RPMI8226 (cell line): ENCODE measurements around the gene SRRM3.
"Not testable (repeated sequence)": the region's sequence is repeated elsewhere in the genome, so short reads cannot be mapped to it uniquely, and the experiment has no call there.

Experiments
- DNase-seq: peaks from one replicate; pipeline ENCODE4 v3.0.0-alpha.2; 2015

Gene SRRM3

DNA sequence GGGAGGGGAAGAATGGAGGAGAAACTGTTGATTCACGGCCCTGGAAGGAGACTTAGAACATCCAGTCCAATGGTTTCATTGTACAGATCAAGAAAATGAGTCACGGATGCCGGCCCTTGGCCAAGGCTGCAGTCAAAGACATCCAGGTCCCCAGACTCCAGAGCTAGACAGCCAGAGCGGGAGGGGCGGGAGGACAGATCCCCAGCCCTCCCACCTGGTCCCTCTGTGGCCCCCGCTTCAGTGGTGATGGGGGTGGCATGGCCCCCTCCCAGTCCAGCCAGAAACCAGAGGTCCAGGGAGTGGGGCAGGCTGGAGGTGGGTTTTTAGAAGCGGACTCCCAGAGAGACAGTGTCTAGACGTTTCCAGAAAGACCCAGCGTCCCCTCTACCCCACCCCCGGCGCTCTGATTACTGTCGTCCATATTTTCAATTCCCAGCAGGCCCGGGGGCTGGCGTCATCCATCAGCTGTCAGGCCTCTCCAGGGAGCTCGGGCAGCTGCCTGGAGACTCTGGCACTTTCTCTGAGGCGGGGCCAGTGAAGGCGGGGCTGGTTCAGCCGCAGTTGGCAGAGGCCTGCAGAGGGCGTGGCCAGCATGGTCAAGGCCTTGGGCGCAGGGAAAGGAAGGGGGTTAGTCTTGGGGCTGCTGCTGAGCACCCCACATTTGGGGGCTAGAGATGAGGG lies 92.8 kb downstream of the SRRM3 start:
- peak; percentile 94 for DNase-seq

DNA sequence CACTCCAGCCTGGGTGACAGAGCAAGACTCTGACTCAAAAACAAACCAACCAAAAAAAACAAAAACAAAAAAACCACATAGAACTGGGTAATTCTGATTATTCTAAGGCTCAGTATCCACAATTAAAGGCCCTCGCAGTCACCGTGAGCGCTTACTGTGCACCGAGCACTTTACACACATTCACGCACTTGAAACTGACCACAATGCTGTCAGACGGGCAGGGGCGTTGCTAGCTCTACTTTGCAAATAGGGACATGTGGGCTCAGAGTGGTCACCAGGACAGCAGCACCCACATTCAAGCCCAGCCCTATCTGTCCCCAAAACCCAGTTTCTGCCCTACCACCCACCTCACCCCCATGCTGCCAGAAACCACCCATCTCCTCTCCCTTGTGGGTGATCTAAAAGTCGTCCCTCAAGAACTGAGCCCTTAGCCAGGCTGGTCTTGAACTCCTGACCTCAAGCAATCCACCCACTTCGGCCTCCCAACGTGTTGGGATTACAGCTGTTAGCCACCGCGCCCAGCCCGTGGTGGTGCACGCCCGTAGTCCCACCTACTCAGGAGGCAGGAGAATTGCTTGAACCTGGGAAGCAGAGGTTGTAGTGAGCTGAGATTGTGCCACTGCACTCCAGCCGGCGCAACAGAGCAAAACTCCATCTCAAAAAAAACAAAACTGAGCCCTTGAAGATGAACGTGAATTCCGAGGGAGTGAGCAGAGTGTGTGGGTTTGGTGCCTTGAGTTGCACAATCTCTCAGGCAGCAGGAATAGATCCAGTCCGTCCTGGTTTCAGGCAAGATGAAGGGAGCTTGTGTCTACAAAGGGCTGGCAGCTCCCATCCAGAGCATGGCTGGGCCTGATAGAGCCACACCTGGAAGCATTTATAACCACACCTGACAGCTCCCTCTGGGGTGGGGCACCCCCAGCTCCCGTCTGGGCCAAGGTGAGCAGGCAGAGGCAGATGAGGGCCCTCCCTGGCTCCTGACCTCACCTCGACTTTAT lies 95.3 kb downstream of the SRRM3 start:
- no peak for DNase-seq

DNA sequence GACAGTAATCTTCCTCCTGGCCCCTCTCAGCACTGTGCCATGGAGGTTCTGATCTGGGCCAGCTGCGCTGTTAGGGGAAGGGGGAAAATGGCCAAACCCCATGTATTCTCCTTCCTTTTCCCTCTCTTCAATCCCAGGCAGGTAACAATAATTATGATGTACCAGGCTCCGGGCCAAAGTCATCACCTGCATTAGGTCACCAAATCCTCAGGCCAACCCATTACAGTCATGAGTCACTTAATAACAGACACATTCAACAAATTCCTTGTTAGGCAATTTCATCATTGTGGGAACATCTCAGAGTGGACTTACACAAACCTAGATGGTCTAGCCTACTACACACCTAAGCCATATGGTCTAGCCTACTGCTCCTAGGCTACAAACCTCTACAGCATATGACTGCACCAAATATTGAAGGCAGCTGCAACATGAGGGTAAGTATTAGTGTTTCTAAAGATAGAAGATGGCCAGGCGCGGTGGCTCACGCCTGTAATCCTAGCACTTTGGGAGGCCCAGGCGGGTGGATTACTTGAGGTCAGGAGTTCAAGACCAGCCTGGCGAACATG lies 98.6 kb downstream of the SRRM3 start:
- no peak for DNase-seq

GRCh38 chr7:76301000-76301399 lies 99.3 kb downstream of the SRRM3 start:
- DNase-seq, result no peak

DNA sequence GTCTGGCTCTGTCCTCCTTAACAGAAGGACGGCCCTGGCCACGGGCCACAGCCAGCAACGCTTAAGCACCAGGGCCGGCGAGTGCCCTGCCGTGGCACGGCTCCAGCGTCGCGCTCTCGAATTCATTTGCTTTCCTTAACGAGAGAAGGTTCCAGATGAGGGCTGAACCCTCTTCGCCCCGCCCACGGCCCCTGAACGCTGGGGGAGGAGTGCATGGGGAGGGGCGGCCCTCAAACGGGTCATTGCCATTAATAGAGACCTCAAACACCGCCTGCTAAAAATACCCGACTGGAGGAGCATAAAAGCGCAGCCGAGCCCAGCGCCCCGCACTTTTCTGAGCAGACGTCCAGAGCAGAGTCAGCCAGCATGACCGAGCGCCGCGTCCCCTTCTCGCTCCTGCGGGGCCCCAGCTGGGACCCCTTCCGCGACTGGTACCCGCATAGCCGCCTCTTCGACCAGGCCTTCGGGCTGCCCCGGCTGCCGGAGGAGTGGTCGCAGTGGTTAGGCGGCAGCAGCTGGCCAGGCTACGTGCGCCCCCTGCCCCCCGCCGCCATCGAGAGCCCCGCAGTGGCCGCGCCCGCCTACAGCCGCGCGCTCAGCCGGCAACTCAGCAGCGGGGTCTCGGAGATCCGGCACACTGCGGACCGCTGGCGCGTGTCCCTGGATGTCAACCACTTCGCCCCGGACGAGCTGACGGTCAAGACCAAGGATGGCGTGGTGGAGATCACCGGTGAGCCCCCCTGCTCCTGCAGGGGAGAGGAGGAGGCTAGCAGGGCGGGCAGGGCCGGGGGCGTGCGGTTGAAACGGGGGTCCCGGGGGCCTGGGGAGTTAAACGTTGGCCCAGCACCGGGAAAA lies 100.9 kb downstream of the SRRM3 start, which contains the start of gene HSPB1:
TSS of gene HSPB1 (plus strand) at position 327 of the 855 bp plus-strand sequence. CDS start at position 367, 40 bp downstream.
- DNase-seq, result peak; percentile 99

- peak; percentile 94 for DNase-seq
Measured at GRCh38 chr7:76303202-76304147, 101.8 kb downstream of the SRRM3 start.

DNA sequence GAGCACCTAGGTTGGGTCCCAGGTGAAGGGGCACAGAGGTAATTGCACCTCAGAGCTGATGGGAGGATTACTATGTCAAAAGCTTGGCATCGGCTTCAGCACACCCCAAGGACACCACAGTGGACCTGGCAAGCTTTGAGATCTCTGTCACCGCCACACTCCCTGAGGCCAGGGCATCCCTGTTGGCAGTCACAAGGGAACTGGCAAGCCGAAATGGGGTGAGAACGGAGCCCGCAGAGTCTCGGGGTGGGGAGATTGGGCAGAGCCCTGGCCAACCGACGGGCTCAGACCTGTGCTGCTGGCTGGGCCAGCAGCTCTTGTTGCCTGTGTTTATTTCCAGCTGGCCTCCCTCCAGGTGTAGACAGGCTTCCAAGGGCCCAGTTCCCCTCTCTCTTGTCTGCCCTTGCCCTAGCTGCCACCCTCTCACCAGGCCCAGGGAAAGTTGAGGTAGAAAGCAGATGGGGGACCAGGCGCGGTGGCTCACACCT lies 103.2 kb downstream of the SRRM3 start:
- no peak for DNase-seq

- DNase-seq, result not testable (repeated sequence)
Measured at GRCh38 chr7:76308874-76309273, 107.2 kb downstream of the SRRM3 start.

GRCh38 chr7:76309341-76310101 lies 107.8 kb downstream of the SRRM3 start:
- not testable (repeated sequence) for DNase-seq

DNA sequence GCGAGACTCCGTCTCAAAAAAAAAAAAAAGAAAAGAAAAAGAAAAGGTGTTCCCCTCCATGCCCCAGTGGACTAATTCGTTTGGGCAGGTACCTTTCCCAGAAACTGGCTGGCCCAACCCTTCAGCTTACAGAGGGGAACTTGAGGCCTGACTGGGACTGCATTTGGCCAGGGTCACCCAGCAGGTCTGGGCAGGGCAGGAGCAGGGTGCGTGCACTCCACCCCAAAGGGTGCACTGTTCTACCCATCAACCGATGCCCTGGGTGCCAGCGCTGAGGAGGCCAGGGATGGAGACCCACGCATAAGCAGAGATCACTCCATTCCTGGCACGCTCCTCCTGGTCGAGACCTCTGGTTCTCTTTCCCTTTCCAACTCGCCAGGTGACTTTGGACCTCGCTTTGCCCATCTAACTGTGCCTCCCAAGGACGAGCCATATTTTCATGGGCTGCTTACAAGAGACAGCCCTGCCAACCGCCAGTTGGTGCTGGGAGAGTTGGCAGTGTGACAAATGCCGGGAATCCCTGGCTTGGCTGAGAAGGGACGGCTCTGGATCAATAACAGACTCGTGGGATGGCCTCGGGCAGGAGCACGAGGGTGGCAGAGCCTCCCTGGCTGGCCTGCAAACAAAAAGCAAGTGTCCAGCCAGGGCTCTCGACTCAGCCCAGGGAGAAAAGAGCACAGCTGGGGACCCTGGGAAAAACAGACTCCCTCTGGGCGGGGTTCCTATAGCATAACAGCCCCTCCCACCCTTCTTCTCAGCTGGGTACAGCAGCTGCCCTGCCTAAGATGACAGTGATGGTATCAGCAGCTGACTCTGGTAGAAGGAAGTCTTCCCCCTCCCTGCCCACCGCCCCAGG lies 108.6 kb downstream of the SRRM3 start:
- DNase-seq, result peak; percentile 64

DNA sequence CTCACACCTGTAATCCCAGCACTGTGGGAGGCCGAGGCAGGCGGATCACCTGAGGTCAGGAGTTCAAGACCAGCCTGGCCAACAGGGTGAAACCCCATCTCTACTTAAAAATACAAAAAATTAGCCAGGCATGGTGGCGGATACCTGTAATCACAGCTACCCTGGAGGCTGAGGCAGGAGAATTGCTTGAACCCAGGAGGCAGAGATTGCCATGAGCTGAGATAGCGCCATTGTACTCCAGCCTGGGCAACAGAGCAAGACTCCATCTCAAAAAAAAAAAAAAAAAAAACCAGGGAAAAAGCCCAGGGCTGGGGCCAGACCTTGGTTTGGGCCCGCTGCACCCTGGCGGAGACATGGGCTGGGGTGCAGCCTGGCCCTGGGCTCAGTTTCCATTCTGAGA lies 110.1 kb downstream of the SRRM3 start:
- not testable (repeated sequence) for DNase-seq

DNA sequence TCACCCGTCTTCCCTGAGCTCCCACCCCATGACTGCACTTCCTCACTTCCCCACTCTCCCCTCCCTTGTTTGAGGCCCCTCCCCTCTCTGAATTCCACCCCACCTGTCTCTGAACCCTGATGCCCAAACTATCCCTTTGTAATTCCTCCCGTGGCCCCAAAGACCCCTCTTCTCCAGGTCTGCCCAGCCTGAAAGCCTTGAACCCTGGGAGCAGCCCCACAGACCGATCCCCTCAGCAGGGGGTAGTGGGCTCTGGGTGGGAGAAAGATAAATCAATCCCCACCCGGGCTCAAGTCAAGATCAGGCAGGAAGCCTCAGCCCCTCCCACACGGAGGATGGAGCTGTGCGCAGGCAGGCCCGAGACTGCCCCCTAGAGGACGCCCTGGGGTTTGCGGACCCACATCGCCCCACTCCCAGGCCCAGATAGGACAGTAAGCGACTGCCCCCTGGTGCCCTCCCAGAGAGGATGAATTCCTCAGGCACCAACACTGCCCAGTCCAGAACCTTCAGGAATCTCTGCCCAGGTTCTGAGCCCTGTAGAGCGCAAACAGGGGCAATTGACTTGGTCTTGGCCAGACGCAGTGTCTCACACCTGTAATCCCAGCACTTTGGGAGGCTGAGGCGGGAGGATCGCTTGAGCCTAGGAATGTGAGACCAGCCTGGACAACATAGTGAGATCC lies 112.5 kb downstream of the SRRM3 start:
- DNase-seq, result peak; percentile 96

- not testable (repeated sequence) for DNase-seq
Measured at GRCh38 chr7:76314740-76315139, 113.0 kb downstream of the SRRM3 start.

DNA sequence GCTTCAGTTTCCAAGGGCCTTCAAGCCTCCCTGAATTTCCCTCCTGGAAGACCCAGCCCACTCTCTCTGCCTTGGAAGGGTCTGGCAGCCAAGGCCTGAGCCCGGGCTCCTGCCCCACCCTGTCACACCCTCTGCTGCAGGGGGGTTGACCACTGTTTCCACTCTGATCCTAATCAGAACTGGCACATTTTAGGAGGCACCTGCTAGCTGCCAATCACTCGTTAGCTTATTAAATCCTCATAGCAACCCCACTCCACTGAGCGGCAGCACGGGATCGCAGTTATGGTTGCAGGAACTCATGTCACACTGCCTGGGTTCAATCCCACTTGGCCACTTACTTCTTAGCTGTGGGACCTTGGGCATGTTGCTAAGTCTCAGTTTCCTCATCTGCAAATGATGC lies 113.7 kb downstream of the SRRM3 start:
- peak; percentile 41 for DNase-seq

DNA sequence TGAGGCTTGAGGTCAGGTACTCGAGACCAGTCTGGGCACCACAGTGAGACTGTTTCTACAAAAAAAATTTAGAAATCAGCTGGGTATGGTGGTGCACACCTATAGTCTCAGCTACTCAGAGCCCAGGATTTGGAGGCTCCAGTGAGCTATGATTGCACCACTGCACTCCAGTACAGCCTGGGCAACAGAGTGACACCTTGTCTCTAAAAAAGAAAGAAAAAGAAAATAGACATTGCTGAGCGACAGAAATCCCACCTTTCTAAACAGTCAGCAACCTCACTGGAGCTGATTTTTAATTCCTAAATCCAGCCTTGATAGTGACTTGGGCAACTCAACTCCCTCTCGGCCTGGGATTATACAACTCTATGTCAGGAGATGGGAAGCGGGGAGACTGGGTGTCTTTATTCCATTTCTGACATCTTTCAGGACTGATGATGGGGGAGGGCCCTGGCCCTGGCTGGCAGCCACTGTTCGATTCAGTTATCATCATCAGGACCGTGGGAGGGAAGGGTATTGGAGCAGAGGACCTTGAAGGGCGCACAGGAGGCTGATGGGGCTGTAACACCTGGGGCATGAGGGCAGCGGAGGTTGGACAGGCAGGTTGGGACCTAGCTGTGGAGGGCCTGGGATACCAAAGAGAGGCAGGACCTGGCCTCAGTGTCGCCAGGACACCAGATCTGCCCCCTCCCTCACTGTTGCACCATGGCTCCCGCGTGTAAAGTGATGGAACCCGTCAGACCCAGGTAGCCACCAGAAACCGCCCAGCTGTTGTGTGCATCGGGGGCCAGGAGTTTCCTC lies 115.5 kb downstream of the SRRM3 start:
- no peak for DNase-seq

GRCh38 chr7:76317782-76318487 lies 116.2 kb downstream of the SRRM3 start:
- DNase-seq, result peak; percentile 99
